HCT116 (cell line): ENCODE data around the gene FBXO48. TPM values are rescaled to one million over a fixed set of nuclear protein-coding genes. Genes with fewer than 3 reads are reported as not detected.

Experiments
- ATAC-seq: fragments of 200-7000 bp; cut with Tn5 transposase; 2 replicates; pipeline ENCODE4 v1.9.1; 2020; ENCODE audit warnings: mild to moderate bottlenecking, moderate library complexity
- BruUV-seq: library from RNA; stranded (reverse); fragments of 400-500 nt; replicated peaks from 2 replicates; lab custom pipeline; 2021; lab: Mats Ljungman, UMichigan
- CTCF ChIA-PET: fragments of 300-600 bp; sonication (Branson Sonifier 250); formaldehyde crosslinking; loops from one replicate; lab custom pipeline; 2021; ENCODE audit warnings: antibody characterized with exemption; lab: Charles Lee
- POLR2A ChIA-PET: fragments of 300-600, 350-600 bp; sonication (Branson Sonifier 250); formaldehyde crosslinking; loops from one replicate; lab custom pipeline; 2021; ENCODE audit warnings: antibody characterized with exemption; lab: Charles Lee
- RAD21 ChIA-PET, 2 experiments: fragments of 300-600 bp; sonication (Branson Sonifier 250); formaldehyde crosslinking; loops; one replicate each; lab custom pipeline; 2023; ENCODE audit warnings: low total read pairs in 2 of 2; ENCODE audit not compliant: uncharacterized antibody in 2 of 2, unreplicated experiment in 2 of 2, low non-redundant PET in 1 of 2; lab: Charles Lee
- DNase-seq: peaks from one replicate; pipeline ENCODE4 v3.0.0-alpha.2; 2010; ENCODE audit warnings: low read depth, low spot score
- H2AFZ ChIP-seq: fragments of 200-600 bp; shearing (Covaris generic), sonication (generic); 2 replicates; pipeline ENCODE4 v1.6.1; 2017; ENCODE audit warnings: low read depth, mixed run types, mixed read lengths, antibody characterized with exemption, low read length; ENCODE audit not compliant: poor library complexity, severe bottlenecking
- H3K27ac ChIP-seq: 2 replicates; pipeline ENCODE4 v1.5.1; 2012; ENCODE audit warnings: low read depth, low read length
- H3K27me3 ChIP-seq: fragments of 200-600 bp; sonication (generic); 2 replicates; pipeline ENCODE4 v1.6.1; 2016; ENCODE audit warnings: mixed run types, low read length, mixed read lengths; ENCODE audit not compliant: insufficient read depth
- H3K36me3 ChIP-seq, 2 experiments: fragments of 200-500 bp in 1 of 2; fragments of 200-600 bp in 1 of 2; sonication (Bioruptor generic) in 1 of 2; sonication (generic) in 1 of 2; 2 replicates each; pipeline versions ENCODE4 v1.5.1 to v1.6.1; 2014 to 2016; ENCODE audit warnings: low read length in 2 of 2, inconsistent platforms in 1 of 2, mixed read lengths in 1 of 2, mixed run types in 1 of 2; ENCODE audit not compliant: insufficient read depth in 2 of 2, control insufficient read depth in 1 of 2
- H3K4me1 ChIP-seq, 2 experiments: fragments of 200-600 bp in 1 of 2; sonication (generic) in 1 of 2; 2 replicates each; pipeline versions ENCODE4 v1.5.1 to v1.6.1; 2012 to 2017; ENCODE audit warnings: low read length in 2 of 2, inconsistent platforms in 1 of 2, mild to moderate bottlenecking in 1 of 2, mixed read lengths in 1 of 2, mixed run types in 1 of 2, moderate library complexity in 1 of 2; ENCODE audit not compliant: insufficient read depth in 2 of 2, control insufficient read depth in 1 of 2
- H3K4me2 ChIP-seq: fragments of 200-600 bp; sonication (generic); 2 replicates; pipeline ENCODE4 v1.6.1; 2017; ENCODE audit warnings: mixed run types, low read length, mixed read lengths
- H3K4me3 ChIP-seq, 2 experiments: fragments of 200-600 bp in 1 of 2; sonication (generic) in 1 of 2; replicated peaks in 1 of 2; 2 replicates each; pipeline ENCODE4 v1.5.1; 2011 to 2016; ENCODE audit warnings: low read length in 2 of 2, control low read depth in 1 of 2, low read depth in 1 of 2, mild to moderate bottlenecking in 1 of 2, mixed read lengths in 1 of 2, mixed run types in 1 of 2
- H3K79me2 ChIP-seq: fragments of 200-600 bp; sonication (generic); 2 replicates; pipeline ENCODE4 v1.6.1; 2017; ENCODE audit warnings: mild to moderate bottlenecking, mixed run types, low read length, moderate library complexity, mixed read lengths; ENCODE audit not compliant: insufficient read depth
- H3K9ac ChIP-seq: fragments of 200-600 bp; sonication (generic); 2 replicates; pipeline ENCODE4 v1.6.1; 2016; ENCODE audit warnings: low read length, mixed read lengths
- H3K9me2 ChIP-seq: fragments of 200-600 bp; sonication (generic), shearing (Covaris generic); 2 replicates; pipeline ENCODE4 v1.6.1; 2017; ENCODE audit warnings: mixed run types, mild to moderate bottlenecking, moderate library complexity; ENCODE audit not compliant: insufficient read depth
- H3K9me3 ChIP-seq, 2 experiments: fragments of 200-500 bp in 1 of 2; fragments of 200-600 bp in 1 of 2; sonication (Bioruptor generic) in 1 of 2; sonication (generic) in 1 of 2; 2 replicates each; pipeline ENCODE4 v1.6.1; 2014 to 2017; ENCODE audit warnings: low read length in 2 of 2, mixed read lengths in 2 of 2, inconsistent platforms in 1 of 2, low read depth in 1 of 2, mild to moderate bottlenecking in 1 of 2, mixed run types in 1 of 2, moderate library complexity in 1 of 2; ENCODE audit not compliant: control insufficient read depth in 1 of 2, insufficient read depth in 1 of 2
- H4K20me1 ChIP-seq: fragments of 200-600 bp; sonication (generic), shearing (Covaris generic); 2 replicates; pipeline ENCODE4 v1.6.1; 2017; ENCODE audit warnings: mixed run types, mild to moderate bottlenecking, moderate library complexity; ENCODE audit not compliant: insufficient read depth
- CBX3 ChIP-seq: IDR thresholded peaks from 2 replicates; pipeline ENCODE4 v1.6.1; 2012; ENCODE audit warnings: low read depth
- ELF1 ChIP-seq: IDR thresholded peaks from 2 replicates; pipeline ENCODE4 v1.6.1; 2012; ENCODE audit warnings: low read depth, borderline replicate concordance
- EZH2 ChIP-seq: fragments of 200-600 bp; sonication (generic); IDR thresholded peaks from 2 replicates; pipeline ENCODE4 v1.6.1; 2017; ENCODE audit warnings: antibody characterized with exemption, mixed run types
- POLR2A ChIP-seq: IDR thresholded peaks from 2 replicates; pipeline ENCODE4 v1.7.0; 2011; ENCODE audit warnings: borderline replicate concordance; ENCODE audit not compliant: insufficient read depth, insufficient read length; ENCODE audit errors: extremely low read depth
- POLR2AphosphoS5 ChIP-seq: IDR thresholded peaks from 2 replicates; pipeline ENCODE4 v1.6.1; 2011; ENCODE audit warnings: mild to moderate bottlenecking, low read depth, low read length, moderate library complexity
- SIN3A ChIP-seq: IDR thresholded peaks from 2 replicates; pipeline ENCODE4 v1.6.1; 2012; ENCODE audit warnings: low read depth
- YY1 ChIP-seq: IDR thresholded peaks from 2 replicates; pipeline ENCODE4 v1.6.1; 2011; ENCODE audit warnings: low read length, low read depth, moderate library complexity, mild to moderate bottlenecking; ENCODE audit not compliant: insufficient replicate concordance; ENCODE audit errors: extremely low read depth
- ZFX ChIP-seq: fragments of 450-650 bp; IDR thresholded peaks from 2 replicates; pipeline ENCODE4 v1.6.1; 2017
- intact Hi-C: fragments of 100-400 bp; cut with micrococcal nuclease; formaldehyde crosslinking; loops from 2 replicates; pipeline ENCODE4 v1.10.0; 2022
- total RNA-seq: library from RNA; stranded (reverse); gene quantifications from one replicate; pipeline ENCODE4 v1.2.1, GENCODE V29; 2021; ENCODE audit not compliant: unreplicated experiment
- TF ChIP-seq, protein P1 (sequence below): IDR thresholded peaks from 2 replicates; pipeline ENCODE4 v1.6.1; 2012
- TF ChIP-seq, protein P2 (sequence below): IDR thresholded peaks from 2 replicates; pipeline ENCODE4 v1.6.1; 2012; ENCODE audit warnings: low read depth

FBXO48 gene
- total RNA-seq, 1 experiment from 2014 or later = 0.91 TPM

- Histone ChIP-seq H3K4me2 (no peak overlapping the region), H3K9me3 (no peaks in the 10 kb centered on the region), H3K4me1 (no peaks in the 10 kb centered on the region), H3K9me2 (no peaks in the 10 kb centered on the region), H4K20me1 (no peaks in the 10 kb centered on the region), H3K9ac (no peak overlapping the region), H3K4me3 (no peak overlapping the region), H3K27me3 (no peaks in the 10 kb centered on the region), H3K27ac (no peak overlapping the region), H2AFZ (no peak overlapping the region), H3K79me2 (no peaks in the 10 kb centered on the region), H3K36me3 (no peaks in the 10 kb centered on the region; a peak in 1 of 4 replicates)
- BruUV-seq = no TSS peak
- RAD21 ChIA-PET = no interaction called here
- no peak for ATAC-seq
- CTCF ChIA-PET = no interaction called here
- TF ChIP-seq SIN3A (no peak), EZH2 (no peak), YY1 (no peak)
- TF ChIP-seq, protein P1, sequence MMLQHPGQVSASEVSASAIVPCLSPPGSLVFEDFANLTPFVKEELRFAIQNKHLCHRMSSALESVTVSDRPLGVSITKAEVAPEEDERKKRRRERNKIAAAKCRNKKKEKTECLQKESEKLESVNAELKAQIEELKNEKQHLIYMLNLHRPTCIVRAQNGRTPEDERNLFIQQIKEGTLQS = no peak
- POLR2A ChIA-PET = no interaction called here
- intact Hi-C loops = no loop called here
- DNase-seq = no peak
Observed at GRCh38 chr2:68512966-68513365, 45.9 kb upstream of the FBXO48 start.

GRCh38 chr2:68512326-68512725, 45.2 kb upstream of the FBXO48 start:
- no peak overlapping the region for H3K27ac ChIP-seq
- intact Hi-C loops = no loop called here
- H3K4me2 ChIP-seq = no peak overlapping the region
- no peak overlapping the region for H3K9ac ChIP-seq
- no peaks in the 10 kb centered on the region for H3K27me3 ChIP-seq
- ChIA-PET RAD21 (no interaction called here), CTCF (interaction anchor here (1.6 kb wide), 1 partner anchor 25 kb away, joined by 3 read pairs; no protein-coding TSS in a partner anchor), POLR2A (no interaction called here)
- no peaks in the 10 kb centered on the region for H4K20me1 ChIP-seq
- TF ChIP-seq ZFX (no peak), POLR2A (no peak), POLR2AphosphoS5 (no peak), CBX3 (no peak), ELF1 (no peak), EZH2 (no peak)
- TF ChIP-seq, protein P2, sequence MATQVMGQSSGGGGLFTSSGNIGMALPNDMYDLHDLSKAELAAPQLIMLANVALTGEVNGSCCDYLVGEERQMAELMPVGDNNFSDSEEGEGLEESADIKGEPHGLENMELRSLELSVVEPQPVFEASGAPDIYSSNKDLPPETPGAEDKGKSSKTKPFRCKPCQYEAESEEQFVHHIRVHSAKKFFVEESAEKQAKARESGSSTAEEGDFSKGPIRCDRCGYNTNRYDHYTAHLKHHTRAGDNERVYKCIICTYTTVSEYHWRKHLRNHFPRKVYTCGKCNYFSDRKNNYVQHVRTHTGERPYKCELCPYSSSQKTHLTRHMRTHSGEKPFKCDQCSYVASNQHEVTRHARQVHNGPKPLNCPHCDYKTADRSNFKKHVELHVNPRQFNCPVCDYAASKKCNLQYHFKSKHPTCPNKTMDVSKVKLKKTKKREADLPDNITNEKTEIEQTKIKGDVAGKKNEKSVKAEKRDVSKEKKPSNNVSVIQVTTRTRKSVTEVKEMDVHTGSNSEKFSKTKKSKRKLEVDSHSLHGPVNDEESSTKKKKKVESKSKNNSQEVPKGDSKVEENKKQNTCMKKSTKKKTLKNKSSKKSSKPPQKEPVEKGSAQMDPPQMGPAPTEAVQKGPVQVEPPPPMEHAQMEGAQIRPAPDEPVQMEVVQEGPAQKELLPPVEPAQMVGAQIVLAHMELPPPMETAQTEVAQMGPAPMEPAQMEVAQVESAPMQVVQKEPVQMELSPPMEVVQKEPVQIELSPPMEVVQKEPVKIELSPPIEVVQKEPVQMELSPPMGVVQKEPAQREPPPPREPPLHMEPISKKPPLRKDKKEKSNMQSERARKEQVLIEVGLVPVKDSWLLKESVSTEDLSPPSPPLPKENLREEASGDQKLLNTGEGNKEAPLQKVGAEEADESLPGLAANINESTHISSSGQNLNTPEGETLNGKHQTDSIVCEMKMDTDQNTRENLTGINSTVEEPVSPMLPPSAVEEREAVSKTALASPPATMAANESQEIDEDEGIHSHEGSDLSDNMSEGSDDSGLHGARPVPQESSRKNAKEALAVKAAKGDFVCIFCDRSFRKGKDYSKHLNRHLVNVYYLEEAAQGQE = no peak
- DNase-seq (no peak), ATAC-seq (no peak)
- H3K4me3 ChIP-seq = no peak overlapping the region
- H3K79me2 ChIP-seq = no peaks in the 10 kb centered on the region
- no peaks in the 10 kb centered on the region for H3K9me3 ChIP-seq
- H3K4me1 ChIP-seq = no peaks in the 10 kb centered on the region
- BruUV-seq = no TSS peak
- H3K9me2 ChIP-seq = no peaks in the 10 kb centered on the region
- no peak overlapping the region for H2AFZ ChIP-seq
- H3K36me3 ChIP-seq = no peaks in the 10 kb centered on the region; a peak in 1 of 4 replicates
